Activated T-helper 1 cell treated with anti-CD3 and anti-CD28 coated beads, Interleukin-12 subunit alpha, Interleukin-12 subunit beta, Interleukin-2, Interleukin-4 antibody, amounts not matched to agents 30 ng/mL and 10 ng/mL and 1 ng/mL, durations not matched to agents 14 hours and 24 hours and 36 hours (primary cell): ENCODE measurements around the gene LY6G6D. TPM values are rescaled to one million over a fixed set of nuclear protein-coding genes. Genes with fewer than 3 reads are reported as not detected.

Experiments
- DNase-seq: peaks from one replicate; pipeline ENCODE4 v3.0.0; 2021; ENCODE audit warnings: low spot score
- H3K27ac Mint-ChIP-seq: one replicate; pipeline ENCODE4 v1.8.0; 2021; ENCODE audit warnings: mild to moderate bottlenecking, mixed read lengths
- H3K27me3 Mint-ChIP-seq: one replicate; pipeline ENCODE4 v1.8.0; 2022; ENCODE audit warnings: mild to moderate bottlenecking, moderate library complexity, mixed read lengths; ENCODE audit not compliant: insufficient read depth
- H3K36me3 Mint-ChIP-seq: one replicate; pipeline ENCODE4 v1.8.0; 2021; ENCODE audit warnings: low read depth, mixed read lengths
- H3K4me1 Mint-ChIP-seq: one replicate; pipeline ENCODE4 v1.8.0; 2021; ENCODE audit warnings: low read depth, mixed read lengths
- H3K4me3 Mint-ChIP-seq: one replicate; pipeline ENCODE4 v1.8.0; 2021; ENCODE audit warnings: mild to moderate bottlenecking, moderate library complexity, mixed read lengths
- H3K9me3 Mint-ChIP-seq: one replicate; pipeline ENCODE4 v1.8.0; 2021; ENCODE audit warnings: mixed read lengths
- intact Hi-C: fragments of 100-400 bp; cut with micrococcal nuclease; formaldehyde crosslinking; loops from one replicate; pipeline ENCODE4 v1.15.1; 2024
- total RNA-seq: library from RNA; stranded (reverse); gene quantifications from 2 replicates; pipeline ENCODE4 v1.2.3, GENCODE V29; 2022

Gene LY6G6D
- total RNA-seq, 1 donor from 2014 or later = not detected

GRCh38 chr6:31736768-31737314 is 21.7 kb downstream of the LY6G6D start:
- H3K9me3 Mint-ChIP-seq = no peaks in the 10 kb centered on the region
- H3K36me3 Mint-ChIP-seq = peaks cover 35% of the 10 kb centered on the region
- no peak for DNase-seq
- H3K4me3 Mint-ChIP-seq = peak overlapping the region; percentile 98
- peak overlapping the region; percentile 99 for H3K27ac Mint-ChIP-seq
- peaks cover 66% of the 10 kb centered on the region for H3K4me1 Mint-ChIP-seq
- intact Hi-C loops = loop anchor here (1.0 to 5.0 kb wide), 3 partner anchors 34 to 165 kb away; partner anchors contain the start of genes ABHD16A, LSM2 and LTA
- peaks cover 3% of the 10 kb centered on the region for H3K27me3 Mint-ChIP-seq

- H3K9me3 Mint-ChIP-seq = no peaks in the 10 kb centered on the region
- peak overlapping the region; percentile 98 for H3K4me3 Mint-ChIP-seq
- peaks cover 36% of the 10 kb centered on the region for H3K36me3 Mint-ChIP-seq
- H3K4me1 Mint-ChIP-seq = peaks cover 66% of the 10 kb centered on the region
- intact Hi-C loops = loop anchor here (5.0 kb wide), 1 partner anchor 165 kb away; the partner anchor contains the start of gene LTA
- H3K27me3 Mint-ChIP-seq = peaks cover 3% of the 10 kb centered on the region
- no peak for DNase-seq
- H3K27ac Mint-ChIP-seq = peak overlapping the region; percentile 99
Observed at GRCh38 chr6:31737315-31737990, 22.3 kb downstream of the LY6G6D start.

GRCh38 chr6:31737991-31738979 is 23.1 kb downstream of the LY6G6D start:
- peaks cover 3% of the 10 kb centered on the region for H3K27me3 Mint-ChIP-seq
- peak overlapping the region; percentile 98 for H3K4me3 Mint-ChIP-seq
- H3K9me3 Mint-ChIP-seq = no peaks in the 10 kb centered on the region
- H3K27ac Mint-ChIP-seq = peak overlapping the region; percentile 99
- intact Hi-C loops = loop anchor here (1.0 to 5.0 kb wide), 6 partner anchors 9 to 191 kb away; partner anchors contain the start of genes ATP6V1G2, DDAH2, HSPA1B and LTA
- DNase-seq = peak; percentile 70
- H3K36me3 Mint-ChIP-seq = peaks cover 41% of the 10 kb centered on the region
- peaks cover 73% of the 10 kb centered on the region for H3K4me1 Mint-ChIP-seq

- H3K27ac Mint-ChIP-seq = peak within 1 kb of the TSS; percentile 99
- H3K9me3 Mint-ChIP-seq = no peaks in the 10 kb centered on the region
- peaks cover 64% of the 10 kb centered on the region for H3K4me1 Mint-ChIP-seq
- H3K36me3 Mint-ChIP-seq = peaks cover 31% of the 10 kb centered on the region
- H3K4me3 Mint-ChIP-seq = peak within 1 kb of the TSS; percentile 98
- DNase-seq = peak; percentile 97
- intact Hi-C loops = loop anchor here (1.0 to 5.0 kb wide), 9 partner anchors 55 to 438 kb away; partner anchors contain the start of genes ATP6V1G2, HSPA1B, LTA and NFKBIL1
- peaks cover 3% of the 10 kb centered on the region for H3K27me3 Mint-ChIP-seq
Observed at GRCh38 chr6:31739639-31740396, 24.7 kb downstream of the LY6G6D start, which contains the start of gene MSH5. TSS of gene MSH5 (plus strand) at chr6:31740005. CDS start at chr6:31740467, 462 bp downstream.

GRCh38 chr6:31740397-31741223 is 25.5 kb downstream of the LY6G6D start:
- peaks cover 61% of the 10 kb centered on the region for H3K4me1 Mint-ChIP-seq
- intact Hi-C loops = no loop called here
- H3K4me3 Mint-ChIP-seq = peak overlapping the region; percentile 90
- H3K9me3 Mint-ChIP-seq = no peaks in the 10 kb centered on the region
- H3K36me3 Mint-ChIP-seq = peaks cover 30% of the 10 kb centered on the region
- DNase-seq = no peak
- H3K27me3 Mint-ChIP-seq = peaks cover 3% of the 10 kb centered on the region
- peak overlapping the region; percentile 99 for H3K27ac Mint-ChIP-seq

GRCh38 chr6:31741815-31742214 is 26.7 kb downstream of the LY6G6D start:
- no peaks in the 10 kb centered on the region for H3K27me3 Mint-ChIP-seq
- peaks cover 58% of the 10 kb centered on the region for H3K4me1 Mint-ChIP-seq
- intact Hi-C loops = no loop called here
- no peak overlapping the region for H3K27ac Mint-ChIP-seq
- H3K4me3 Mint-ChIP-seq = peak overlapping the region; percentile 90
- H3K9me3 Mint-ChIP-seq = no peaks in the 10 kb centered on the region
- H3K36me3 Mint-ChIP-seq = peaks cover 29% of the 10 kb centered on the region
- no peak for DNase-seq

- intact Hi-C loops = no loop called here
- H3K36me3 Mint-ChIP-seq = peaks cover 32% of the 10 kb centered on the region
Observed at GRCh38 chr6:31742894-31743293, 27.7 kb downstream of the LY6G6D start.

GRCh38 chr6:31744422-31744821 is 29.3 kb downstream of the LY6G6D start:
- Mint-ChIP-seq H3K27me3 (no peaks in the 10 kb centered on the region), H3K9me3 (no peaks in the 10 kb centered on the region), H3K27ac (peak overlapping the region; percentile 57), H3K36me3 (peaks cover 35% of the 10 kb centered on the region), H3K4me3 (no peak overlapping the region), H3K4me1 (peaks cover 32% of the 10 kb centered on the region)
- DNase-seq = no peak
- intact Hi-C loops = no loop called here

More at GRCh38 chr6:31742894-31743293, 27.7 kb downstream of the LY6G6D start:
- no peaks in the 10 kb centered on the region for H3K27me3 Mint-ChIP-seq
- DNase-seq = no peak
- peaks cover 47% of the 10 kb centered on the region for H3K4me1 Mint-ChIP-seq
- H3K27ac Mint-ChIP-seq = no peak overlapping the region
- peak overlapping the region; percentile 13 for H3K4me3 Mint-ChIP-seq
- no peaks in the 10 kb centered on the region for H3K9me3 Mint-ChIP-seq

- Mint-ChIP-seq H3K4me1 (peaks cover 6% of the 10 kb centered on the region), H3K36me3 (peaks cover 23% of the 10 kb centered on the region), H3K9me3 (no peaks in the 10 kb centered on the region), H3K27me3 (no peaks in the 10 kb centered on the region), H3K4me3 (no peak overlapping the region), H3K27ac (no peak overlapping the region)
- DNase-seq = no peak
- intact Hi-C loops = no loop called here
Observed at GRCh38 chr6:31749301-31750036, 34.3 kb downstream of the LY6G6D start.

GRCh38 chr6:31750411-31751022 is 35.4 kb downstream of the LY6G6D start:
- intact Hi-C loops = no loop called here
- Mint-ChIP-seq H3K36me3 (peaks cover 18% of the 10 kb centered on the region), H3K27ac (no peak overlapping the region), H3K4me1 (peaks cover 5% of the 10 kb centered on the region), H3K9me3 (no peaks in the 10 kb centered on the region), H3K27me3 (no peaks in the 10 kb centered on the region), H3K4me3 (no peak overlapping the region)
- DNase-seq = no peak
